8988T (cell line): ENCODE results near the gene HOPX.
"Not testable (repeated sequence)": the region's sequence is repeated elsewhere in the genome, so short reads cannot be mapped to it uniquely, and the experiment has no call there.

Source experiments
- DNase-seq: peaks from one replicate; pipeline ENCODE4 v3.0.0; 2011

Gene HOPX

GRCh38 chr4:56622176-56622575, 58.9 kb downstream of the HOPX start:
- DNase-seq = no peak

- DNase-seq = no peak
Measured at GRCh38 chr4:56619816-56620215, 61.3 kb downstream of the HOPX start.

GRCh38 chr4:56619160-56619559, 61.9 kb downstream of the HOPX start:
- DNase-seq = no peak

GRCh38 chr4:56618734-56619133, 62.4 kb downstream of the HOPX start:
- no peak for DNase-seq

GRCh38 chr4:56613101-56613862, 67.8 kb downstream of the HOPX start:
- DNase-seq = no peak

- DNase-seq = no peak
Measured at GRCh38 chr4:56612282-56612681, 68.8 kb downstream of the HOPX start.

GRCh38 chr4:56611501-56611900, 69.6 kb downstream of the HOPX start:
- no peak for DNase-seq

GRCh38 chr4:56610170-56610569, 70.9 kb downstream of the HOPX start:
- not testable (repeated sequence) for DNase-seq

- DNase-seq = no peak
Measured at GRCh38 chr4:56607926-56608325, 73.2 kb downstream of the HOPX start.

GRCh38 chr4:56606385-56606784, 74.7 kb downstream of the HOPX start:
- no peak for DNase-seq

GRCh38 chr4:56605464-56605863, 75.6 kb downstream of the HOPX start:
- not testable (repeated sequence) for DNase-seq

- DNase-seq = no peak
Measured at GRCh38 chr4:56603297-56603696, 77.8 kb downstream of the HOPX start.
